NCI-H146 (cell line): ENCODE measurements around the gene FGF5.
"Not testable (repeated sequence)": the region's sequence is repeated elsewhere in the genome, so short reads cannot be mapped to it uniquely, and the experiment has no call there.

ENCODE experiments used
- DNase-seq: peaks from one replicate; lab custom pipeline; 2025; lab: John Stamatoyannopoulos, UW

Gene FGF5

DNA sequence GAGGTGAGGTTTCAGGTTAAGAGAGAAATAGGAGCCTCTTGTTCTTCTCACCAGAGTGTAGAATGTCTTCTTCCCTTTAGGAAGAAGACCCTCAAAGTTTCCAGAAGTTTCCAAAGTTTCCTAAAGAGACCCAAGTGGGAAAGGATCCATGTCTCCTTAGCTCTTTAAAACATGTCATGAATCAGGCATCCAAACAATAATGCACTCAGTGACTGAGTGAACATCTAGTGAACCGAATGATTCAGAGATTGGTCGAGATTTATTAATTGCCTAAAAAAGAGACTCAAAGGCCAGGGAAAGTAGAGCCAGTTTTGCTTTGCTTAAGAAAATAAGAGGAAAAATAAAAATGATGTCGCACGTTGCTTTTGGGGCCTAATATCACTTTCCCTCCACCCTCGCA is 29.4 kb downstream of the FGF5 start:
- no peak for DNase-seq

DNA sequence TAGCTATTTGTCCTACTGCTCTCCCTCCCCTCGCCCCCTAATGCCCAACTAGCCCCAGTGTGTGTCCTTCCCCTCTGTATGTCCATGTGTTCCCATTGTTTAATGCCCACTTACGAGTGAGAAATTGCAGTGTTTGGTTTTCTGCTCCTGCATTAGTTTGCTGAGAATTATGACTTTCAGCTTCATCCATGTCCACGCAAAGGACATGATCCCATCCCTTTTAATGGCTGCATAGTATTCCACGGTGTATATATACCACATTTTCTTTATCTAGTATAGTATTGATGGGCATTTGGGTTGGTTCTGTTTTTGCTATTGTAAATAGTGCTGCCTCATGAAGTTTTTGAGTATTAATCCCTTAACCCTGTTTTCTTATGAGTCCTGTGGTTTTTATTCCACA is 35.4 kb downstream of the FGF5 start:
- no peak for DNase-seq

DNA sequence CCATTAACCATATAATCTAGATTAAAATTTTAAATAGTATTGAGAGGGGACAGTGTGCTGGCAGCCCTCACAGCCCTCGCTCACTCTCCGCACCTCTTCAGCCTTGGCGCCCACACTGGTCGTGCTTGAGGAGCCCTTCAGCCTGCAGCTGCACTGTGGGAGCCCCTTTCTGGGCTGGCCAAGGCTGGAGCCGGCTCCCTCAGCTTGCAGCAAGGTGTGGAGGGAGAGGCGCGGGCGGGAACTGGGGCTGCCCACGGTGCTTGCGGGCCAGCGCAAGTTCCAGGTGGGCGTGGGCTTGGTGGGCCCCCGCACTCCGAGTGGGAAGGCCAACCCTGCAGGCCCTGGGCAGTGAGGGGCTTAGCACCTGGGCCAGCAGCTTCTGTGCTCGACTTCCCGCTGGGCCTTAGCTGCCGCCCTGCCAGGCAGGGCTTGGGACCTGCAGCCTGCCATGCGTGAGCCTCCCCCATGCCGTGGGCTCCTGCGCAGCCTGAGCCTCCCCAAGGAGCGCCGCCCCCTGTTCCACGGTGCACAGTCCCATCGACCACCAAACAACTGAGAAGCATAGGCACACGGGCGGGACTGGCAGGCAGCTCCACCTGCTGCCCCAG is 36.3 kb downstream of the FGF5 start:
- no peak for DNase-seq

DNA sequence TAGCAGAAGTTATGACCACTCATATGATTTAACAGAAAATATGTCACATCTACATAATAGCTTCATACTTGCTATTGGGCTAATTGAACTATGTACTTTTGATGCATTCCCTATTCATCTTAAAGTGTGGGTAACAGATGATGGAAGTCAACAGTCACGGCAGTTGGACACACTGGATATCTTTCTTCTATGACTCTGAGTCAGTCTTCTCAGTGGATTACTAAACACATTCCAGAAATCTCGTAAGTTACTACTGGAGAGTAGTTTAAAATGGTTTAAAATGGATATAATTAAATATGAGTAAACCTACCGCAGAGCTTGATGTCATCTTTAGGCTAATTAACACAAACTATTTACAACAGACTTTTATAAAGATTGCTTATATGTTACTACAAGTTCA is 39.0 kb downstream of the FGF5 start:
- no peak for DNase-seq

DNA sequence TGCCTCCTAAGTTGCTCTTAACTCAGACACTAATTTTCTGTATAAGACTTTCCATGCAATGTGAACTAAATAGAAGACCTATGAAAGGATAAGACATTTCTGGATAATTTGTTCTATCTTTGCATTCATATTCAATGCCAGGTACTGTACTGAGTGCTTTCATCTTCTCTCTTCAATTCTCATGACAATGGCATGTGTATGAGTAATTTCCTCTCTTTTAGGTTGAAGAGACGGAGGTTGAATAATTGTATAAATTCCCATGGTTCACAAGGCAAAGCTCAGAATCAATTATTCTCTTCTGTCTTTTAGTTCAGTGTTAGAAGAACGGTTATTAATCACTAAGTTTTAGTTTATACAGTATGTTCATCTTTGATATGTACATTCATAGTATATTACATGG is 39.8 kb downstream of the FGF5 start:
- DNase-seq, result no peak

DNA sequence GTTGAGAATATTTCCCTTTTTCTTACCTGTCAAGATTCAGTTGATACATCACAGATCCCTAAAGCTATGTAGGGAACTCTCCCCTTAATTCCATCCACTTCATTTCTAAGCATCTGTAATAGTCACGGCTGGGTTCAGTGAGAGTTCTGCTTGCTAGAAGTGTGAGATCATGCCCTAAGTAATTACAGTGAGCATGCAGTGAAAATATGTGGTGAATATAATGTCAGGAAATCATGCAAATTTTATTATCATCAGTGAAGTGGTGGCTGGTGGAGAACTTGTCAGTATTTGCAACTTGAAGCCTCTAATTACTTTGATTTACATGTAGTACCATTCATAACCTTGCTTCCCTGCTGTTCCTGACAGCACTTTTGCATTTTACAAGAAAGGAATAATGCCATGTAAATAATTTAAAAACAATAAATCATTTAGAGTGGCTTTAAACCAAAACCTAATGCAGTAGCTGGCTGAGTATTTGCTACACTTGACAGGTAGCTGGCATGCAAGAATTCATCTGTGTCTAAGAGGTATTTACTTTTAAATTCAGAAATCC is 40.8 kb downstream of the FGF5 start:
- DNase-seq, result peak; percentile 49

DNA sequence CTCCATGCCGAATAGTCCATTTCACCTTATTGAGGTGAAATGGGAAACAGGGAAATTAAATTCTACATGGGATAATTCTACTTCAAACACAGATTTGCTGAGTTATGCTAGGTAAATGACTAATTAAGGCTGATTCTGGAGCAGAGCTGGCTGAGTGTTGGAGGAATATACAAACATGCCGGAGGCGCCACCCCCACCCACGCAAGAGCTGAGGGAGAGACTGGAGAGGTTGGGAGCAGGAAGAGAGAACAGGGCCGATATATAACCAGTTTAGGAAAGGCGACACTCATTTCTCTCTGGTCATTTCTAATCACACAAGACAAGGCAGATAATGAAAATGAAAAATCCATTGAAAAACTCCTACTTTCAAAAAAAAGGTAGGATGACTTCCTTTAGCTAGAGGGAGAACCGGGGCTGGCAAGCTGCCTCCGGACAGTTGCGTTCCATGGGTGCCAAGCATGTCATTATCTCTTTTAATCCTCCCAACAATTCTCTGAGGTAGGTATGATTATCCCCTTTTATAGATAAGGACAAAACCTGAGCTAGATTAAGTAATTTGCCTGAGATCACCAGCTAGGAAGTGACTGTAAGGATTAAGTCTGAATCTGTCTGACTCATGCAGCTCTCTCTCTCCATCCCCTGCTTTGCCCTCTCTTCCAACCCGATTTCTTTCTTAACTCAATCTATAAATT is 41.5 kb downstream of the FGF5 start:
- peak; percentile 53 for DNase-seq

DNA sequence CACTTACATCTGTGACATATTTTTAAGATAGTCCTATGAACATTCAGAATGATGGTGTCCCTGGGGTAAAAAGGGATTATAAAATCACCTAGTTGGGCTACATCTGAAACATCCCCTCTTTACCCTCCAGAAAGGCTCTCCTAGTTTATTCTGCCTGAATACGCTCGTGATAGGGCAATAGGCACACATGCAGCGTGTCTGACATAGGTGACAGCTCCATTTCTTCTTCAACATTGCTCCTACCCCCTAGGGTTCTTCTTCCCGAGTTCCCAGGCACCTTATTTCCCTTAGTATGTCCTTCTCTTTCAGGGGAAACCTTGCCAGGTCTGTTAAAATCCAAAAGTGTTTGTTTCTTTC is 42.0 kb downstream of the FGF5 start:
- no peak for DNase-seq

DNA sequence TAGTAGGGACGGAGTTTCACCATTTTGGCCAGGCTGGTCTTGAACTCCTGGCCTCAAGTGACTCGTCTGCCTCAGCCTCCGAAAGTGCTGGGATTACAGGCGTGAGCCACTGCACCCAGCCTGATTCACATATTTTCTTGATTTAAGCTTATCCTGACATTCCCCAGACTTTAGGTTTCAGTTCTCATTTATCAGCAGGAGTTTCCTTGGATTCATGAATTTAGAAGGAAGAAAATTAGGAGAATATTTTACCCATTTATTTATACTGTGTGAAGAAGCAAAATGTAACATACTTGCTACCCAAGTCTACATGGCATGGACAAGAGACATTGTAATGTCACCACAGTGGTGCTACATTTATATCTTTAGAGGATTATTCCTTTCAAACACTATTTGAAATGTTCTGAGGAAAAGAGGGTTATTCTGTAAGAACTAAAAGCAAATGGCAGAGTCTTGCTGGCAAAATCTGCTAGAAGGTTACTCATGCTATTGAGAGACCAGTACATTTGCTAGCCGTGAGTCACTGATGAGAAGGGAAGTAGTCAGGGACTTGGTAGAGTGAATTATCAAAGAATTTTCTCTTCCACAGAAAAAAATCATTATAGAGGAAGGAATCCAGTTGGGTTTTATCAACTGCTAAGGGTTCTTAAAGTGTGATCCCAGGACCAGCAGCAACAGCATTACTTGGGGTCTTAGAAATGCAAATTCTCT is 43.0 kb downstream of the FGF5 start:
- DNase-seq, result no peak

DNA sequence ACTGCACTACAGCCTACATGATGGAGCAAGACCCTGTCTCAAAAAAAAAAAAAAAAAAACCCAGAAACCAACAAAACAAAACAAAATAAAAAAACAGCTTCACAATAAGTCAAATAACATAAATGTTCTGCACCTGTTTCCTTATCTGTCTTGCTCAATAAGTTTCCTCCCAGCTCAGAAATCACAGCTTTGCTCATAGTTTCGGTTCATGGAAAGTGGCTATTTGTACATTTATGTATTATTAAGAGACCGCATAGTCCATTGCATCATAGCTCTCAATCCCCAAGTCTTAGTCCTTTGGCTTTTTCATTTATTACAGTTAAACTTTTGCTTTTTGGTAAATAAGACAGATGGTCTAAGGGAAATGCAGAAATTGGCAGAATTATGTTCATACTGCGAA is 44.7 kb downstream of the FGF5 start:
- no peak for DNase-seq

DNA sequence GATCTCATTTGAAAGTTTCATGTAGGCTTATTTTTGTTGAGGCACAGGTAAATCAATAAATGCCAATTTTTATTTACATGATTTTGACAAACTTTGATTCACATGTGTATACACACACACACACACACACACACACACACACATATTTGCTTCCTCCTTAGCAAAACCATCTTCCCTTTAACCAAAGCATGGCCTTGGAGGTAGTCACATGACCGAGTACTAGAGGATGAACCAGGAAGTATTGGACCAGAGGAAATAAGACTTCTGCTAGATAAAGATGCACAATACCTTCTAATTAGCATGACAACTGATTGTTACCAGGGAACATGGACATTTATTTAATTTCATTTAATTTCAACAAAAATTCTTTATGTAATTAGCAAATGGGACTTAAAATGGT is 45.7 kb downstream of the FGF5 start:
- DNase-seq, result no peak

DNA sequence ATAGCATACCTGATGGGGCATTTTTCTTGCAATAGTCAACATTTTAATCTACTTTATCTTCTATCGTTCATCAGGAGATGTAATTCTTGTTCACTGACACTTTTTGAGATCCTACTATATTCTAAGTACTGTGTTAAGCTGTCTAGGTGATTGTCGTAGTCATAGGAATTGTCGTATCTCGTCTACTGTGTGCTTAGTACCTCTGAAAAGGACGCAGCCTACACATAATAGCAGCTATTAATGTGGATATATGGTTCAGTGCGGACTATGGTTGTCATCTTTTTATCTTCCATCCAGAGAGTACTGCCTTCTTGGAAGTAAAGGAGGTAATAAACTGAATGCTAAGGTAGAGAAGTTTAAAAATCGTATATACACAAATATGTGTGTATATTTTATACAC is 47.2 kb downstream of the FGF5 start:
- no peak for DNase-seq

DNA sequence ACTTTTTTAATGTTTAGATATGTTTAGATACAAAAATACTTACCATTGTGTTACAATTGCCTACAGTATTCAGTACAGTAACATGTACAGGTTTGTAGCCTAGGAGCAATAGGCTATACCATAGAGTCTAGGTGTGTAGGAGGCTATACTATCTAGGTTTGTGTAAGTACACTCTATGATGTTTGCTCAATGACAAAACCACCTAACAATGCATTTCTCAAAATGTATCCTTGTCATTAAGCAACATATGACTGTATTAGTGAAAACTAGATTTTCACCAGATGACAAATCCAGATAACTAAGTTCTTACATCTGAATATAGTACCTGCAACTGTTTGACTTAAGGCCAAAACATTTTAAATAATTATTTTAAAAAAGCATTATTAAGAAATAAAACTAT is 49.4 kb downstream of the FGF5 start:
- DNase-seq, result not testable (repeated sequence)

DNA sequence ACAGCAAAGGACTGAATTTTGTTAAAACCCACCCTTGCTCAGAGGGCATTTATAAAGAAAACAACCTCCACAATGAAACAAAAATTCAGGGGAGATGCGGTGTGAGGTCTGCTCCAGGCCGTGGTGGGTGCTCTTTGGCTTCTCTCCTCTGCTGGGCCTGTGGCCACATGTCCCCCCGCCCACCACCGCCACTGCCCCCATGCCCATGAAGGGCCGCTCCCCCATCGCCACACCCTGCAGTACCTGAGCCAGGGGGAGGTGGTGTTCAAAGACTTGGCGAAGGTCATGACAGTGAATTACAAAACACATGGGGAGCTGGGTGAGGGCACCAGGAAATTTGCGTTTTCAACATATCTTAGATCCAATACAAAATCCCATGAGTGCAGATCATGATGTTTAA is 54.9 kb downstream of the FGF5 start:
- DNase-seq, result no peak

DNA sequence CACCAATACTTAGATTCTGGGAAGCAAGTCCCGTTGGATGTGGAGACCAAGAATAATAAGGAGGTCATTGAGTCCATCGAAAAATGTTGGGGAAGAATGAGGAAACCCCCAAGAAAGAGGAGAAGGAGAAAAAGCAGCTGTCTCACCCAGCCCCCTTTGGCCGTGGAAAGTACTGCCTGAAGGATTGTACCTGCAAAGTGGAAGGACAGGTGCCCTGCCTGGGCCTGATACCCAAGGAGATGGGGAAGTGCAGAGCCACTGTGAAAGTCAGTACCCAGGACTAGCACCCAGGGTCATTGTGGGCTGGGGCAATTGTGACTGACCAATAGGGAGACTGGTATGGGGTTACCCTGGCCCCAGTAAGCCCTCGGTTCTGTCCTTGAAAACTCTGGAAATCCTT is 55.3 kb downstream of the FGF5 start:
- DNase-seq, result no peak

DNA sequence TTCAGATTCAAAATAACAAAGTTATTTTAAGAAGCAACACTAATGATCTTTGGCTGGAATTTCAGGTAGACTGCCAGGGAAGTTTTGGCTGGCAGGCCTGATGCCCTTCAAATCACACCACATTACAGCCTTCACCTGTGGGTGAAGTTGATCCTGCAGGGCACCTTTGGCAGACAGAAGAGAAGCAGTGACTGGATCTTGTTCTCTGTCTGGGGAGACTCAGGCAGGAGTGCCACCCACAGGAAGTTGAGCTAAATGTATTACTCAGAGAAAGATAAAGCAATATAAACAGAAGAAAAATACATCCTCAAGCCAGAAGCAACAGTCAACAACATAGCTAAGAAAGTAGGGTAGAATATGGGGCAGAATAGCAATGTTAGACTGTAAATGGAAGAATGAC is 56.3 kb downstream of the FGF5 start:
- DNase-seq, result peak; percentile 46

DNA sequence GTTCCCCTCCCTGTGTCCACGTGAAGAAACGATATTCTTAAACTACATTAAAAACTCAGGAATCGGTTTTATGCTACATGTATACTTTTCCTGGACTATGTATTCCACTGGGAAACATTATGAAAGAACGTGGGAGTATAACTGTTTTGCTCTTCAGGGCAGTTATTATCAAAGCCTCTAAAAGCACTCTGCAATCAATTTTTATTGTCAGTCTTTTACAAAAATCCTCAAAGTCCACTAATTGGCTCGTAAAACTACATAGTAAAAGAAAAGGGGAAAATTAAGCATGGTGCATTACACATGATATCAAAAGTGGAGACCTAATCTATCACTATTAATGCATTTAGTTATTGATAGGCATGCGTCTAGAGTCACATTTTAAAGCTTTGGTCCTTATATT is 57.7 kb downstream of the FGF5 start:
- DNase-seq, result no peak

DNA sequence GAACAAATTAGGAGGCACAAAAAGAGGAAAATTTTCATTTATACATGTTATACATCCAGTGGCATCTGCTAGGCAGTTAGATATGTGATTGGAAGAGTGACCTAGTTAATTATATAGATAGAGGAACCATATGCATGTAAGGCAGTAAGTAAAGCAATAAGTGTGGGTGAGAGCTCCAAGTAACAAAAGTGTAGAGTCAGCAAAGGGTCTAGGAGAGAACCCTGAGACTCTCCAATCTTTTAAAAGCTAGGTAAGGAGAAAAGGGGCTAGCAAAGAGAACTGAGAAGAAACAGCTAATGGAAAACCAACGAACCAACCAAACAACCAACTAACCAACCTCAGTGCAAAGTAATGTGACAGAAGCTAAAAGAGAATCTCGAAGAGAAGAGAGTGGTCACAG is 65.2 kb downstream of the FGF5 start:
- no peak for DNase-seq

DNA sequence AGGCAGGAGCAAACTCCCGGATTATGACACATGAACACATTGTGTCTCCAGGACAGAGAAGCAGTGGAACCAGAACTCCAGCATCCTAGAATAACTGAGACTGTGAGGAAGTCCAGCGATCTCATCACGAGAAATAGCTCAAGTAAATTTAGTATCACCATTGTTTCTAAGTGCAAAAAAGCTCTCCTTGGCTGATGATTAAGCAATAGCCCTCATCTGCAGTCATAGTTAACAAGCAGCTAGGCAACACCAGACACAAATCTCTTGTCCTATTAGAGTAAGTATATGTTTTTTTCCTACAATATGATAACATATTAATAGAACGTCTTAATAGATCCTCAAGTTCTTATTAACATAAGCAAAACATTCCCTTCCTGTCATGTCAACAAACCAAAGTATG is 66.7 kb downstream of the FGF5 start:
- DNase-seq, result no peak

DNA sequence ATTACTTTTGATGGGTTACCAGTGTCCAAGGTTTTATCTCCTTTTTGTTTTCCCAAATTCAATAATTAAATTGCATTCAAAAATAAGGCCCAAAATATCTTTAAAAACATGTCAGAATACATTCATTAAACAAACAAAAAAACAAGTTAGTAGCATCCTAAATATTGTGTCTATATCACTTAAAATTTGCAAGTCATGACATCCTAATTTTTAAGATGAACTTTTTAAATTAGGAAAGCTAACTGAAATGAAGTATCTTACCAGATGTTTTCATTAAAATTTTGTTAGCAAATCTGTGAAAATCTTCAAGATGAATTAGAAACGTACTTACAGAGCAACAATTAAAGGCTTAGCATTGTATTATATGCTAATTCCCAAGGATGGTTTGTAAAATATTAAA is 68.1 kb downstream of the FGF5 start:
- DNase-seq, result no peak

DNA sequence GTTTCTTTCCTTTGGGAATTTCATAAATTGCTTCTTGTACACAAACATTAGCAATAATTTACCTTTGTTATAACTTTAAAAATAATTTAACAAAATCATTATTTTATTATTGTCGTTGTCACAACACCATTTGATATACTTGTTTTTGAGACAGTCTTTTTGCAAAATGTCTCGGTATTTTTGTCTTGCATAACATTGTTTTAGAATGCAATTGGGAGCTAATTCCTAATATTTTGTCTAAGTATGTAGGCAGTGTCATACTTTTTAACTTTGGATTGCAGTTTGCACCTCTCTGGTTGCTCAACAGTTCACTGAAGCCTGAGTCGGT is 68.7 kb downstream of the FGF5 start:
- no peak for DNase-seq

DNA sequence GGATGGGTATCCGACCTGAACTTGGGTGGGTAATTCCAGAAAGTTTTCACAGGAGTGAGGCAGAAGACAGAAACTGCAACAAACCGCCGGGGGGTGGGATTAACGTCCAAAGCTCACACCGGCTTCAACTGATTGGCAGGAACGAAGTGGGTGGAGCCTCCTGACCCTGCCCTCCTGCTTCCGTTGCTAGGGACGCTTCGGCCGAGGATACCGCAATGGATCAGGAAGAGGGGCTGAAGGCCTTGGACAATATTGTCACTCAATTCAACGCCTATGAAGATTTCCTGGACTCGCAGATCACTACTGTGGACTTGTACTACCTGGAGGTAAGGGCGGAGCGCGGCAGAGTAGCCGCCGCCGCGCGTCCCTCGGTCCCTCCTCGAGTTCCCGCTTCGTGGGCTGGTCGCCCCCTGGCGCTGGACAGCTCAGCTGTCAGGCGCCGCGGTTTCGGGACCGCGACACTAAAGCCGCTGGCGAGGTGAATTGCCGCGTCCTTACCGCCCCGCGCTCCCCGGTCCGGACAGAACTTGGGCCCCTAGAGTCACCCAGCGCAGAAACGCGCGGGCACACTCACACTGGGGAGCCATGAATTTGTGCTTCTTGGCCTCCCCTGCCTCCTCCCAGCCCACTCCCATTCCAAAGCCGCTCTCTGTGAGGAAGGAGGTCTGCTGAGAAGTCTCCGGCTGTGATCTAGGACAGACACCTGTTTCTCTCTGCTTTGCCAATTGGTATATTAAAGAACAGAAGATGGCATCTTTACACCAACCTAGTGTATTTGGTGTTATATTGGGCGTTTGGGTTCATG is 69.3 kb downstream of the FGF5 start, which contains the start of gene CFAP299:
TSS of gene CFAP299 (plus strand) at position 177 of the 805 bp plus-strand sequence.
- DNase-seq, result peak; percentile 92

DNA sequence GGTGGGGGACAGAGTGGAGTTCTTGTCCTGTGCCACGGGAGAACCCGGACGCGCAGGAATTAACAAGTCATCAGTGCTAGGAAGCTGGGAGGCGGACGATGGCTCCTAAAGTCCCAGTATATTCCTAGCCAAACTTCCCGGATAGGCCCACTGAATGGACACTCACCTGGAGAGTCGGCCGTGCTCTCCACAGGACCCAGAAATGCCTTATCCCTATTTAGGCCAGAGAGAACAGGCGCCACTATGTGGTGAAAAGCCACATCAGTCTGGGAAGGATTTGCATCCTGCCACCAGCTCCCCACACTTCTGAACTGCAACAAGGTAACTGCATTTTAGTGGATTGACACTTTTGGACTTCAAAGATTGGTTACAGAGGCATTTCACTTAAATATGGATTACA is 70.1 kb downstream of the FGF5 start:
- DNase-seq, result peak; percentile 64
